Upper lobe of right lung (tissue), 1 donor: ENCODE measurements around the gene GLIS1. TPM values are rescaled to one million over a fixed set of nuclear protein-coding genes. Genes with fewer than 3 reads are reported as not detected.

Experiments used
- ATAC-seq: fragments of 200-7000 bp; cut with Tn5 transposase; one replicate; pipeline ENCODE4 v1.9.1; 2020; ENCODE audit warnings: mild to moderate bottlenecking, moderate library complexity
- DNase-seq: peaks from one replicate; pipeline ENCODE4 v3.0.0-alpha.2; 2020
- H3K27ac ChIP-seq: fragments of 200-600 bp; one replicate; pipeline ENCODE4 v1.8.0; 2022
- H3K27me3 ChIP-seq: fragments of 200-600 bp; one replicate; pipeline ENCODE4 v1.8.0; 2022; ENCODE audit warnings: mild to moderate bottlenecking
- H3K36me3 ChIP-seq: fragments of 200-600 bp; one replicate; pipeline ENCODE4 v1.8.0; 2022
- H3K4me1 ChIP-seq: fragments of 200-600 bp; one replicate; pipeline ENCODE4 v1.8.0; 2022
- H3K4me3 ChIP-seq: fragments of 200-600 bp; one replicate; pipeline ENCODE4 v1.8.0; 2022; ENCODE audit warnings: mild to moderate bottlenecking
- H3K9me3 ChIP-seq: fragments of 200-600 bp; one replicate; pipeline ENCODE4 v1.8.0; 2022
- CTCF ChIP-seq: fragments of 200-600 bp; IDR thresholded peaks from one replicate; pipeline ENCODE4 v1.8.0; 2022; ENCODE audit warnings: antibody characterized with exemption
- intact Hi-C: fragments of 100-400 bp; cut with DNase I; formaldehyde crosslinking; loops from one replicate; pipeline ENCODE4 v1.11.0; 2022
- total RNA-seq: library from RNA; stranded (reverse); fragmentation: NEBNext Ultra II Directional; extraction: Animal tissue kit (Norgen Biotek cat#: 25700); gene quantifications from one replicate; pipeline ENCODE4 v1.2.1, GENCODE V29; 2021
- donor health status: DM: no; HTN: yes; CAD: no; lungs with severe emphysema.

The GLIS1 gene
- total RNA-seq, 1 donor from 2014 or later: 0.14 TPM

DNA sequence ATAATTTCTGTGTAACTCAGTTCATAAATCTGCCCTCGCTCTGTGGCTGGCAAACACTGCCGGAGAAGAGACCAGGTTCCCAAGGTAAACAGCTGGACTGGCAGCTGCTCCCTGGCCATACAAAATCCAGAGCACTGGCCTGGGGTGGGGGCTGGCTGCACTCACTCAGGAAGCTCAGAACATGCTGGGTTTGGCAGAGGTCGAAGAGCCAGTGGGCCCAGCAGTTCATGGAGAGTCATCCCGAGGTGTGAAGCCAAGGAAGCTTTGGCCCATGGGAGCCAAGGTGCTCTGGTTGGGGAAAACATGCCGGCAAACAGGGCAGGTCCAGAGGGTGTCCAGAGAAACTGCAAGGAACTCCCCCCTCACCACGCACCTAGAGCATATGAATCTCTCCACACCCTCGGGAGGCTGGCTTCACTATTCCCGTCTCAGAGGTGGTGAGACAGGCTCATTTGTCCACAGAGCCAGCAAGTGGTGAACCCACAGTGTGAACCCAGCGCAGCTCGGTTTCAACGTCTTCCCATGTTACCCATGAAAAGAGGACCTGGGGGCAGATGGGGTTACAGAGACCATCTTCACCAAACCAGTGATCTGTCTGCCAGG, 177.4 kb downstream of the GLIS1 start:
- H3K36me3 ChIP-seq: no peaks in the 10 kb centered on the region
- H3K4me1 ChIP-seq: no peaks in the 10 kb centered on the region
- intact Hi-C loops: no loop called here
- H3K27me3 ChIP-seq: peaks cover 7% of the 10 kb centered on the region
- H3K4me3 ChIP-seq: no peak overlapping the region
- ATAC-seq (no peak), DNase-seq (peak; percentile 40)
- no peak for TF ChIP-seq CTCF
- no peaks in the 10 kb centered on the region for H3K9me3 ChIP-seq
- no peak overlapping the region for H3K27ac ChIP-seq

- no peak for TF ChIP-seq CTCF
- no peak overlapping the region for H3K27ac ChIP-seq
- intact Hi-C loops: no loop called here
- DNase-seq: peak; percentile 44
- H3K9me3 ChIP-seq: no peaks in the 10 kb centered on the region
- H3K4me1 ChIP-seq: no peaks in the 10 kb centered on the region
- no peaks in the 10 kb centered on the region for H3K36me3 ChIP-seq
- no peak for ATAC-seq
- no peak overlapping the region for H3K4me3 ChIP-seq
- peaks cover 7% of the 10 kb centered on the region for H3K27me3 ChIP-seq
These were observed 178.1 kb downstream of the GLIS1 start for GRCh38 chr1:53560581-53561502.

DNA sequence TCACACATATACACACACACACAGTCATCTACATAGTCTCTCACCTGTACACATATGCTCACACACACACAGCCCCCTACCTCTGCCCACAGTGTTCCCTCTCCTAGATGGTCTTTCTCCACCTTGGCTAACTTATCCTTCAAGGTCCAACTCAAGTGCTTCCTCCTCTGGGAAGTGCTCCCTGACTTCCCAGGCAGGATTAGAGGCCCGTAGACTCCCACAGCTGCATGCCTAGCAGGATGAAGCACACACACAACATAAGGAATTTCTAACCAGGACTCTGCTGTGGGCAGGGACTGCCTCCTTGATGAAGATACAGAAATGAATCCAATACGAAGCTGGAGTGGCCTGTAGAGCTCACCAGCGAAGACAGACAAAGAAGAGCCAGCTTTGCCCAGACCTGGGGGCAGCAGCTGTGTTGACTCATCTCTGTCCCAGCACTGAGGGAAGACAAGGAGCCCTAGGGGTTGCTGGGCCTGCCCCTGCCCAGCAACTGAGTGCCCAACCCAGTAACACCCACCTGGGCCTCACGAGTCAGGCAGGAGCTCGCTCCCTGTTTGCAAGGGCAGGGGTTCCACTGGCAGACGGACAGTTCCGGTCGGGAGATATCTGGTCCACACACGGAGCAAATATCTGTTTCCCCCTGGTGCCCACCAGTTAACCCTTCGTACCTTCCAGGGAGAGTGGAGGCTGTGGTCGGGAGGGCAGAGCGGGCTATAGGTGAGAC, 178.9 kb downstream of the GLIS1 start:
- H3K4me1 ChIP-seq: no peaks in the 10 kb centered on the region
- no peak for ATAC-seq
- no peaks in the 10 kb centered on the region for H3K9me3 ChIP-seq
- TF ChIP-seq CTCF: no peak
- peak; percentile 40 for DNase-seq
- H3K27me3 ChIP-seq: peaks cover 7% of the 10 kb centered on the region
- H3K36me3 ChIP-seq: no peaks in the 10 kb centered on the region
- intact Hi-C loops: no loop called here
- no peak overlapping the region for H3K27ac ChIP-seq
- H3K4me3 ChIP-seq: no peak overlapping the region

GRCh38 chr1:53559391-53559815, 179.6 kb downstream of the GLIS1 start:
- TF ChIP-seq CTCF: no peak
- DNase-seq: peak; percentile 47

GRCh38 chr1:53558739-53559315, 180.1 kb downstream of the GLIS1 start:
- no peak for TF ChIP-seq CTCF
- H3K27me3 ChIP-seq: peaks cover 7% of the 10 kb centered on the region
- H3K27ac ChIP-seq: no peak overlapping the region
- H3K4me3 ChIP-seq: no peak overlapping the region
- DNase-seq: peak; percentile 21
- H3K4me1 ChIP-seq: no peaks in the 10 kb centered on the region
- no peaks in the 10 kb centered on the region for H3K36me3 ChIP-seq
- no peaks in the 10 kb centered on the region for H3K9me3 ChIP-seq
- intact Hi-C loops: no loop called here
- no peak for ATAC-seq

More at GRCh38 chr1:53559391-53559815, 179.6 kb downstream of the GLIS1 start:
- Histone ChIP-seq H3K27ac (no peak overlapping the region), H3K9me3 (no peaks in the 10 kb centered on the region), H3K4me3 (no peak overlapping the region), H3K36me3 (no peaks in the 10 kb centered on the region), H3K4me1 (no peaks in the 10 kb centered on the region), H3K27me3 (peaks cover 7% of the 10 kb centered on the region)
- intact Hi-C loops: no loop called here
- peak; percentile 18 for ATAC-seq
